Psoas muscle (tissue), 8 donors: ENCODE results near the gene GGT5. TPM values are rescaled to one million over a fixed set of nuclear protein-coding genes. Genes with fewer than 3 reads are reported as not detected.
"Not testable (repeated sequence)": the region's sequence is repeated elsewhere in the genome, so short reads cannot be mapped to it uniquely, and the experiment has no call there.

Experiments
- ATAC-seq, 4 donors: fragments of 200-7000 bp; cut with Tn5 transposase; one replicate each; pipeline ENCODE4 v1.9.1; 2020; ENCODE audit warnings: moderate library complexity in 3 of 4, mild to moderate bottlenecking in 2 of 4
- DNase-seq, 2 donors: peaks; one replicate each; pipeline ENCODE4 v3.0.0-alpha.2; 2020
- H3K27ac ChIP-seq: fragments of 200-600 bp; one replicate; pipeline ENCODE4 v1.8.0; 2022
- H3K27me3 ChIP-seq, 3 donors: fragments of 200-600 bp in 1 of 3; one replicate each; pipeline versions ENCODE4 v1.6.1 to v1.8.0; 2013 to 2022; ENCODE audit warnings: low read length in 2 of 3, mild to moderate bottlenecking in 2 of 3, moderate library complexity in 1 of 3; ENCODE audit not compliant: insufficient read depth in 3 of 3
- H3K36me3 ChIP-seq, 2 donors: fragments of 200-600 bp in 1 of 2; one replicate each; pipeline versions ENCODE4 v1.6.1 to v1.8.0; 2013 to 2022; ENCODE audit warnings: low read depth in 1 of 2, mild to moderate bottlenecking in 1 of 2, moderate library complexity in 1 of 2; ENCODE audit not compliant: insufficient read depth in 1 of 2
- H3K4me1 ChIP-seq: fragments of 200-600 bp; one replicate; pipeline ENCODE4 v1.8.0; 2022
- H3K4me3 ChIP-seq: fragments of 200-600 bp; one replicate; pipeline ENCODE4 v1.8.0; 2022; ENCODE audit warnings: mild to moderate bottlenecking
- H3K9me3 ChIP-seq: fragments of 200-600 bp; one replicate; pipeline ENCODE4 v1.8.0; 2022
- CTCF ChIP-seq: fragments of 200-600 bp; IDR thresholded peaks from one replicate; pipeline ENCODE4 v1.8.0; 2022; ENCODE audit warnings: antibody characterized with exemption
- WGBS, 3 donors: extraction: QIAGEN DNeasy Blood & Tissue Kit; methylation state at CpG; one replicate each; pipeline versions ENCODE4 v1.1.6 to v1.1.7; 2013; 5-methylcytosine and 5-hydroxymethylcytosine counted together
- intact Hi-C, 2 donors: fragments of 100-400 bp; cut with DNase I; formaldehyde crosslinking; loops; one replicate each; pipeline versions ENCODE4 v1.11.0 to v1.14.2; 2022
- polyA plus RNA-seq, 3 donors: library from polyadenylated mRNA; stranded (reverse); fragments of 200-250 nt; gene quantifications; one replicate each; pipeline ENCODE4 v1.2.3, GENCODE V29; 2013
- total RNA-seq, 4 donors: library from RNA; stranded (reverse); fragmentation: NEBNext Ultra II Directional in 2 of 4; extraction: Animal tissue kit (Norgen Biotek cat#: 25700) in 2 of 4; gene quantifications; one replicate each; pipeline versions ENCODE4 v1.2.1 to v1.2.4, GENCODE V29; 2021 to 2023
- donor health status: healthy with polysubstance abuse.
- donor health status: DM: no; HTN: no; CAD: no; lungs with moderate emphysema.
- donor health status: Bipolar disorder and iron deficiency.
- donor health status: healthy.
- donor health status: DM: yes; HTN: yes; CAD: no.
- donor health status: DM: no; HTN: no; CAD: no.
- donor health status: DM: no; HTN: no; CAD: no.
- donor health status: DM: yes; HTN: yes; CAD: no.

GGT5 gene
- total and polyA plus RNA-seq, 7 donors = 7.3 to 13.7 (median 9.8) TPM

GRCh38 chr22:24240381-24240780 is 4.5 kb downstream of the GGT5 start:
- no peak for ATAC-seq
- WGBS, 3 donors = 45 to 68% (median 50%) methylated on average over 6 of the region's 6 CpGs
- Histone ChIP-seq H3K27ac (no peak overlapping the region), H3K9me3 (no peaks in the 10 kb centered on the region), H3K4me3 (no peak overlapping the region), H3K36me3 (no peaks in the 10 kb centered on the region), H3K27me3 (no peaks in the 10 kb centered on the region), H3K4me1 (no peaks in the 10 kb centered on the region)
- no peak for TF ChIP-seq CTCF
- intact Hi-C loops = loop anchor here in 1 of 2 donors (10.0 kb wide), 1 partner anchor 136 kb away; no protein-coding TSS in a partner anchor
- DNase-seq = no peak

- WGBS, 3 donors = 94 to 97% (median 94%) methylated on average over 13 of the region's 13 CpGs
- H3K4me1 ChIP-seq, H3K27me3 ChIP-seq, intact Hi-C loops, H3K36me3 ChIP-seq, DNase-seq, H3K4me3 ChIP-seq, ATAC-seq, H3K27ac ChIP-seq, H3K9me3 ChIP-seq: not testable (repeated sequence)
These were observed 6.7 kb downstream of the GGT5 start for GRCh38 chr22:24238101-24238694.

- DNase-seq (no peak), ATAC-seq (no peak)
- Histone ChIP-seq H3K4me3 (no peak overlapping the region), H3K27ac (no peak overlapping the region), H3K36me3 (no peaks in the 10 kb centered on the region), H3K4me1 (no peaks in the 10 kb centered on the region), H3K9me3 (no peaks in the 10 kb centered on the region), H3K27me3 (no peaks in the 10 kb centered on the region)
- intact Hi-C loops = no loop called here
- TF ChIP-seq CTCF = no peak
- 70 to 91% (median 85%) methylated on average over 4 of the region's 4 CpGs for WGBS, 3 donors
These were observed 8.2 kb downstream of the GGT5 start for GRCh38 chr22:24236656-24237055.

- Histone ChIP-seq H3K4me1 (no peaks in the 10 kb centered on the region), H3K27me3 (no peaks in the 10 kb centered on the region), H3K9me3 (no peaks in the 10 kb centered on the region), H3K27ac (no peak overlapping the region), H3K4me3 (no peak overlapping the region), H3K36me3 (no peaks in the 10 kb centered on the region)
- TF ChIP-seq CTCF = no peak
- DNase-seq = no peak
- intact Hi-C loops = no loop called here
- 82 to 92% (median 85%) methylated on average over 4 of the region's 4 CpGs for WGBS, 3 donors
- no peak for ATAC-seq
These were observed 9.6 kb downstream of the GGT5 start for GRCh38 chr22:24235315-24235714.

- no peaks in the 10 kb centered on the region for H3K9me3 ChIP-seq
- no peaks in the 10 kb centered on the region for H3K36me3 ChIP-seq
- no peak for DNase-seq
- H3K27me3 ChIP-seq = no peaks in the 10 kb centered on the region
- no peaks in the 10 kb centered on the region for H3K4me1 ChIP-seq
- intact Hi-C loops = loop anchor here in 1 of 2 donors (5.0 kb wide), 1 partner anchor 47 kb away; no protein-coding TSS in a partner anchor
- no peak for TF ChIP-seq CTCF
- WGBS, 3 donors = 79 to 92% (median 84%) methylated on average over 14 of the region's 14 CpGs
- ATAC-seq = no peak
- no peak overlapping the region for H3K27ac ChIP-seq
- H3K4me3 ChIP-seq = no peak overlapping the region
These were observed 11.1 kb downstream of the GGT5 start for GRCh38 chr22:24233816-24234215.
